Astrocyte (in vitro differentiated cells and primary cell): ENCODE results near the gene MCTP1.

Source experiments
- EZH2 ChIP-seq: IDR thresholded peaks from 2 replicates; pipeline ENCODE4 v1.6.1; 2012; ENCODE audit warnings: mild to moderate bottlenecking, low read length, inconsistent platforms; ENCODE audit not compliant: insufficient read depth
- TF ChIP-seq, protein P1 (sequence below): IDR thresholded peaks from 2 replicates; pipeline ENCODE4 v1.5.1; 2011; ENCODE audit warnings: low read depth, mild to moderate bottlenecking, inconsistent platforms, low read length, moderate library complexity; ENCODE audit not compliant: insufficient read depth

DNA sequence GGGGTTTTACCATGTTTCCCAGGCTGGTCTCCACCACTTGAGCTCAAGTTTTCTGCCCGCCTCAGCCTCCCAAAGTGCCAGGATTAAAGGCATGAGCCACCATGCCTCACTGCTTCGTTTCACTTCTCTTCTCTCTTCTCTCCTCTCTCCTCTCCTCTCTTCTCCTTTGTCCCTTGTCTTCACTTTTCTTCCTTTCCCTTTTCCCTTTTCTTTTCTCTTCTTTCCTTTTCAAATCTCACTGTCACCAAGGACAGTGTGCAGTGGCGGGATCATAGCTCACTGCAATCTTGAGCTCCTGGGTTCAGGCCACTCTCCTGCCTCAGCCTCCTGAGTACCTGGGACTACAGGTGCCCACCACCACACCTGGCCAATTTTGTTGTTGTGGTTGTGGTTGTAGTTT, 617.0 kb downstream of the MCTP1 start:
- TF ChIP-seq, protein P1, sequence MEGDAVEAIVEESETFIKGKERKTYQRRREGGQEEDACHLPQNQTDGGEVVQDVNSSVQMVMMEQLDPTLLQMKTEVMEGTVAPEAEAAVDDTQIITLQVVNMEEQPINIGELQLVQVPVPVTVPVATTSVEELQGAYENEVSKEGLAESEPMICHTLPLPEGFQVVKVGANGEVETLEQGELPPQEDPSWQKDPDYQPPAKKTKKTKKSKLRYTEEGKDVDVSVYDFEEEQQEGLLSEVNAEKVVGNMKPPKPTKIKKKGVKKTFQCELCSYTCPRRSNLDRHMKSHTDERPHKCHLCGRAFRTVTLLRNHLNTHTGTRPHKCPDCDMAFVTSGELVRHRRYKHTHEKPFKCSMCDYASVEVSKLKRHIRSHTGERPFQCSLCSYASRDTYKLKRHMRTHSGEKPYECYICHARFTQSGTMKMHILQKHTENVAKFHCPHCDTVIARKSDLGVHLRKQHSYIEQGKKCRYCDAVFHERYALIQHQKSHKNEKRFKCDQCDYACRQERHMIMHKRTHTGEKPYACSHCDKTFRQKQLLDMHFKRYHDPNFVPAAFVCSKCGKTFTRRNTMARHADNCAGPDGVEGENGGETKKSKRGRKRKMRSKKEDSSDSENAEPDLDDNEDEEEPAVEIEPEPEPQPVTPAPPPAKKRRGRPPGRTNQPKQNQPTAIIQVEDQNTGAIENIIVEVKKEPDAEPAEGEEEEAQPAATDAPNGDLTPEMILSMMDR = no peak
- TF ChIP-seq EZH2 = no peak
